GM21576 (cell line): ENCODE measurements around the gene THOC5.
"Not testable (repeated sequence)": the region's sequence is repeated elsewhere in the genome, so short reads cannot be mapped to it uniquely, and the experiment has no call there.

Source experiments
- ATAC-seq: cut with Tn5 transposase; IDR thresholded peaks from one replicate; pipeline ENCODE4 v1.9.1; 2021; ENCODE audit warnings: mild to moderate bottlenecking, moderate library complexity; ENCODE audit not compliant: unreplicated experiment

The THOC5 gene

GRCh38 chr22:29563652-29564460 lies 10.3 kb upstream of the THOC5 start:
- ATAC-seq: no peak

- no peak for ATAC-seq
Observed at GRCh38 chr22:29559853-29560252, 6.3 kb upstream of the THOC5 start.

- no peak for ATAC-seq
Observed at GRCh38 chr22:29559030-29559429, 5.5 kb upstream of the THOC5 start.

DNA sequence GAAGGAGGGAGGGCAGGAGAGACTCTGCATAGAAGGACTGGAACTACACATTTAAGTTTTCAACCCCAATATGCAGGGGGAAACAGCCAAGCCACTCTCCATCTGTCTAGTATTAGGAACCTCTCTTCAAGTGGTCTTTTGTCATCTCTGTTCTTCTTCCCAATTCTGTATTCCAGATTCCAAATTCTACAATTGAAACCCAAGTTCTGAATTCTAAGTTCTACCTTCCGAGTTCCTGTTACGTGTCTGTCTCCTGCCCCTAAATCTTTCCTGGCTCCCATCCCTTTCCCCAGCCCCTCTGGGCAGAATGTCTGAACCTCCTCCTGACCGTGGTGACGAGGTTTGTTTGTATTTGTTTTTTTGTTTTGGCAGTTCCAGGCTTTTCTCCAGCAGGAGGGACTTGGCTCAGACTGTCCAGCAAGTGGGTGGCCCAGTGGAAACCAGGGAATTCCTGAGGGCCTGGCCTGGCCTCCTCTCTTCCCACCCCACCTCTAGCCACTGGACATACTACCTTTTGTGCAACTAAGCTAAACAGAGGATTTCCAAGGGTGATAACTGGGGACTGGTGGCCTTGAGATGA lies 1.6 kb upstream of the THOC5 start:
- no peak for ATAC-seq

DNA sequence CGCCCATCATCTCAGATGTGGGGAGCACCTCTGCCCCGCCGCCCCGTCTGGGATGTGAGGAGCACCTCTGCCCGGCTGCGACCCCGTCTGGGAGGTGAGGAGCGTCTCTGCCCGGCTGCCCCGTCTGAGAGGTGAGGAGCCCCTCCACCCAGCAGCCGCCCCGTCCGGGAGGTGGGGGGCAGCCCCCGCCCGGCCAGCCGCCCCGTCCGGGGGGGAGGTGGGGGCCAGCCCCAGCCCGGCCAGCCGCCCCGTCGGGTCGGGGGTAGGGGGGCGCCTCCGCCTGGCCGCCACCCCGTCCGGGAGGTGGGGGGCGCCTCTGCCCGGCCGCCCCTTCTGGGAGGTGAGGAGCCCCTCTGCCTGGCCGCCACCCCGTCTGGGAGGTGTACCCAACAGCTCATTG lies 1.2 kb downstream of the THOC5 start:
- not testable (repeated sequence) for ATAC-seq

DNA sequence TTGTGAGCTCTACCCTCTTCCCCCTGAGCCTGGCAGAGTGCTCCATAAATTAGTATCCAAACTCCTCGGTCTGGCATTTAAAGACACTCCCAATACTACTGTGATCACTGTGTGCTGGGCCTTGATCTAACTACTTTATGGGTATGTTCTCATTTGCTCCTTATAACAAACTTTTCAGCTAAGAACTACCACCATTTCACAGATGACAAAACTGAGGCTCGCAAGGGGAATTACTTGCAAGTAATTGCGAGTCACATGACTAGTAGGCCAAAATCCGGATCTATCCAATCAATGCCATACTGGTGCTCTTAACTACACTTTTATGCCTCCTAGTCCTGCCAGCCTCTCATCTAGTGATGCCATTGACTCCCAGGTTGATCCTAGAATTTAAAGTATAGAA lies 3.6 kb downstream of the THOC5 start:
- no peak for ATAC-seq

- not testable (repeated sequence) for ATAC-seq
Observed at GRCh38 chr22:29545045-29545444, 8.5 kb downstream of the THOC5 start.

- no peak for ATAC-seq
Observed at GRCh38 chr22:29541845-29542244, 11.7 kb downstream of the THOC5 start.

DNA sequence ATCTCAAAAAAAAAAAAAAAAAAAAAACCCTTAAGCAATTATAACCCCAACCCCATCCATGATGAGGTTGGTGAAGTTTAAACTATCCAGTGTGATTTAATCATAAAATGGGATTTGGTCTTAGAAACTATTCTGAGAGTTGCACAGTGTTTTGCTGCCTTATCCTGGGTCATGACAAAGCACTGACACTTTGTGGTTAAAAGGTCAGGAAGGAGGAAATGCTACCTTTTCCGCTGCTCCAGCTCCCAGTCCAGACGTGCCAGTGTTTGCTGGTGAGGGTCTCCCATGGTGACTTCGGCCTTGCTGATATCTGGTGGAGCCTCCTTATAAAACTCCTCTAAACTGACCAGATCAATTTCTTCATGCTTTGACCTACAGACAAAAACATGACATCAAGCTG lies 14.5 kb downstream of the THOC5 start:
- ATAC-seq: no peak

DNA sequence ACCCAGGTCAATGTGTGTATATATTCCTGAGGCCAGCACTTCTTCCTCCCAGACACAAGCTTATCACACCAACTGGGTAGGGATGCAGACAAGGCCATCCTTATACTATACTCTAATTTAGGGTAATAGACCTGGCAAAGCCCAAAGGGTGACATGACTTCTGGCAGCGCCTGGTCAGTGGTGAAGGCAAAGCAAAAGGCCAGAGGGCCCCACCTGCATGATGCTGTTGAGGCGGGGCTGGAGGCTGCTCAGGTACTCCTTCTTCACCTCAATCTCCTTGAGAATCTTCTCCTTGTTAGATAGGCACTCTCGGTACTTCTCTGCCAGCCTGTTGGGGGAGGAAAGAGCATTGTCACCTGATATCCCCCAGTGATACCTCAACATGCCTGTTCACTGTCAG lies 17.1 kb downstream of the THOC5 start:
- ATAC-seq: no peak

- ATAC-seq: no peak
Observed at GRCh38 chr22:29531419-29531818, 22.1 kb downstream of the THOC5 start.

DNA sequence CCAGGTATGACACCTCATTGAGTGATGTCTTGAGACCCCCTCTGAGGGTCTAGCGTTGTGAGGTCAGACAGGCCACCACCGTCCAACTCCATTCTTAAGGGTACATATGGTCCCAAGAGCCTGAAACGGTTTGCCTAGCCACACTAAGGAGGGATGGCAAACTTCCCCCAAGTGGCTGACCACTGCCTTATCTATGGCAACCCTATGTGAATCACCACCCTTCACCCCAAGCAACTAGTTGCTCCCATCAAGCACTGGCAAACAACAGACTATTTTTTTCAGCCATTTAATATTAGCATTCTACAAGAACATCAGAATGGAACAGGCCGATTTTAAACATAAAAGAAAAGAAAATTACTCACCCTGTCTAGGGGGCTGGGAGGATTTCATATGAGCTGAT lies 22.8 kb downstream of the THOC5 start:
- ATAC-seq: no peak

DNA sequence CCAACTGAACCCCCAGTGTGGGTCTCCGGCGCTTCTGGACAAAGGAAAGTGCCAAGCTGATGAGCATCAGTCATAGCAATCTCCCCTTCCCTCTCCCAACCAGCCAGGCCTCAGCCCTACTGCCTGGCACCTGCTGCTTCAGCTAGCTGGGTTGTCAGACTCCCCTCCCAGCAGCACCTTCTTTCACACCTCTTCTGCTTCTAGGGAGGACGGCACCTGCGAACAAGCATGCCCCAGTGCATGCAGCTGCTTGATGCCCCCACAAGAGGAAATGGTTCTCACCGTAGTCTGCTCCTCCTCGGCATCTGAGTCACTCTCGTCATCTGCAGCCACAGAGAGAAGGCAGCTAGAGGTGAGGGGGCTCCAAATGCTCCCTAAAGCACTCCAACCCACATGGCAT lies 25.4 kb downstream of the THOC5 start:
- ATAC-seq: no peak

DNA sequence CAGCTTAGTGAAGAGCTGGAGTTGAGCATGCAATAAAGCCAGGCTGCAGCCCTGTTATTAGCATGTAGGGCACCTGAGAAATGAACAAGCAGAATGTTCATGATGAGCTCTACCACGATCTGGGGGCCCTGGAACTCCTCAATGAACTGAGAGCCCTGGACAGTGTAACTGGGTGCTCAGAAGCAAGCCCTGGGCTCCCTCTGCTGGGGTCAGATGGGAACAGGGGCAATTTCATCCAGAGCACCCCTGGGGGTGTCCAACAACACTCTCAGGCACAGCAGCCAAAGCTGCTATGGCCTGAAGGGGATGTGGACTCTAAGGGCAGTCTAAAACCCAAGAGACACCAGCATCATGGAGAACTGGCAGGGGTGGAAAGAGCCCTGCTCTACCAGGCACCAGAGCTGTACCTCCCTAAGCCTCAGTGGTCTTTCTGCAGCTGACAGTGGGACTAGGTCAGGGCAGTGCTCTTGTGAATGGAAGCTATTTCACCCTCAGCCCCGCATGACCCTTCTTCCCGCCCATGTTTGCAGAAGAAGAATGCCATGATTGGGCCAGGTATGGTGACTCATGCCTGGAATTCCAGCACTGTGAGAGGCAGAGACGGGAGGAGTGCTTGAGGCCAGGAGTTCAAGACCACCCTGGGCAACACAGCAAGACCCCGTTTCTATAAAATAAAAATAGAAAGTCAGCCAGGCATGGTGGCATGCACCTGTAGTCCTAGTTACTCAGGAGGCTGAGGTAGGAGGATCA lies 28.9 kb downstream of the THOC5 start:
- ATAC-seq: no peak

DNA sequence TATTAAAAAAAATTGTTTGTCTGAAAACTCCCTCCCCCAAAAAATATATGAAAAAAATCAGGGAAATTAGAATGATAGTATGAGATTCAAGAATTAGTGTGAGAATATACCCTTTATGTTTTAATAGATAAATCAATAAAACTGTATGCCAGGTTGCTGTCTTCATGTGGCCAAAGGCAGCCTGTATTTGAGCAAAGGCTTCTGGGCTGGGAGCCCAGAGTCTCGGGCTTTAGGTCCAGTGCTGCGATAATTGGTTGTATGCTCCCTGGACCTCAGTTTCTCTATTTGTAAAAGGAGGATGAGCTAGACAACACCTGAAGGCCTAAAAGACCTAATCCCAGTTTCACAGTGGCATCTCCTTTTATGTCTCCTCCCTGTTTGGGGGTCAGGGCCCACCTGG lies 29.8 kb downstream of the THOC5 start:
- ATAC-seq: no peak

- no peak for ATAC-seq
Observed at GRCh38 chr22:29521526-29521925, 32.0 kb downstream of the THOC5 start.

GRCh38 chr22:29520851-29521250 lies 32.7 kb downstream of the THOC5 start:
- no peak for ATAC-seq

DNA sequence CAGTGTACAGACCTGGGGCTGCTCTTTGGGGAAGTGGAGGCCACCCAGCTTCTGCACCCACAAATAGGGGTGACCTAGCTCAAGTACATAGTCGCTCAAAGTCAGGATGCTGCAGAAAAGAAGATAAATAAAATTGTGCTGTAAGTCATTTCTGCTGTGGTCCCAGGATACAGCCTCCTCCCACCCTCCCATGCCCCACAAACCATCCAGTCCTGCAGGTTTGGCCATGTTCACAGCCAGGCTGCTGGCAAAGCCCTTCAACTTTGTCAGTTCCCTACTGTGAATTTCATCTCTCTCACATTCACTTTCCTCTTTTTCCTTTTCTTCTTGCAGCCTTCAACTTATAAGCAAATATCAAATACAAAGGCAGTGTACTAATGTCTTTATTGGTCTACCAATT lies 33.6 kb downstream of the THOC5 start:
- ATAC-seq: no peak

DNA sequence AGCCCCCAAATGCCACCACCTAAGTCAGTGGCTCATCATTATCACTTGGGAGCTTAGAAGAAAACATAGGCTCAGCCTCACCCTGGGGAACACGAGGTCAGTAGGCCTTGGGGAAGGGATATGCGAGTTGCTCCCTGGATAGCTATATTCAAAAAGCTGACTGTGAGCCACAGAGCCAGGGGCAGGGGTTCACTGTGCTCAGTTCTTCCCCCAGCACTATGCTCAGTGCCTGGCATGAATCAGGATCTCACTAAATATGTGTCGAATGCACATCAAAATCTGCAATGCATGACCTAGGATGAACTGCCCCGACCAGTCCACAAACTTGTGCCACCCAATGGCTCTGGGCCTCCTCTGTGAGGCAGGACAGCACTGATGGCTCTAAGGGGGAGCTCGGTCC lies 35.1 kb downstream of the THOC5 start:
- ATAC-seq: no peak

GRCh38 chr22:29517215-29517908 lies 36.2 kb downstream of the THOC5 start:
- ATAC-seq: no peak

GRCh38 chr22:29512031-29512430 lies 41.5 kb downstream of the THOC5 start:
- no peak for ATAC-seq
